ENCODE results near the gene EXD1. TPM values are rescaled to one million over a fixed set of nuclear protein-coding genes. Genes with fewer than 3 reads are reported as not detected.

Gene EXD1
- total and polyA plus RNA-seq, 2 of the 13 experiments (the other 11 are each of a cell fraction or from before 2014, with no cell fraction given): not detected

DNA sequence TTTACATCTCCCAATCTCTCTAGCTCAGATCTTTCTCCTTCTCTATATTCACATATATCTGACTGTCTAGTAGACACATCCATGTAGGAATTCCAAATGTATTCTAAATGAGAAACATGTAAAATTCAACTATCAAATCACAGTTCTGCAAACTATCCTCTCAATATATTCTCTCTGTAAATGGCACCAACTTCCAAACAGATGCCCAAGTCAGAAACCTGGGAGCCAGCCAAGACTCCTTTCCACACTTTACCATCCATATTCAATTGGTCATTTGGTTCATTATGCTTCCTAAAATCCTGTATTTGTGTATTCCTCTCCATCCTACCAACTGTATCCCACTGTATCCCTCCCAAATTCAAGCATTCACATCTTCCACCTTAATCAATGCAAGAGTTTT, 61.5 kb downstream of the EXD1 start (continued):
- TF ChIP-seq ZNF260 (CRISPR knock-in tag; IDR thresholded peaks at IDR 0.05; ENCODE audit: borderline replicate concordance, low read depth): no peak
- no peak for TF ChIP-seq ZNF749 (CRISPR knock-in tag; IDR thresholded peaks at IDR 0.05; ENCODE audit: borderline replicate concordance)
- no peak for TF ChIP-seq ZFAT (CRISPR knock-in tag; conservative IDR thresholded peaks at IDR 0.05)
- no peak for TF ChIP-seq ARID2 (CRISPR knock-in tag; IDR thresholded peaks at IDR 0.05; ENCODE audit: borderline replicate concordance)
- no peak for TF ChIP-seq PITX1 (CRISPR knock-in tag; IDR thresholded peaks at IDR 0.05)
- no peak for TF ChIP-seq BCL3 (CRISPR knock-in tag; IDR thresholded peaks at IDR 0.05)

DNA sequence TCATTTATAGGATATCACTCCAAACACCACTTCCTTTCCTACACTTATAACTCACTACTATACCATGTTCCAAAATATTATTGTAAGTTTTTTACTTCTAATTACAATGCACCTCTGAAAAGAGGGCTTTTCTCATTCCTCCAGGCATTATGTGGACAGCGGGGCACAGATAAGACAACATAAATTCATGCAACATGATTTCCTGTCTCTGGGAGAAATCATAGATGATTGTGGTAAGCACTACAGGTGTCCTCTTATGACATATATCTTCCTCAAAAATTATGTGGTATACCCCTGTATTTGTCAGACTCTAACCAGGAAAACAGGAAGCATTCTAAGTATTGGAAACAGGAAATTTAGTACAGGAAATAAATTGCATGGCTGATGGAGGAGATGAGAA, 68.8 kb downstream of the EXD1 start:
- Histone ChIP-seq H3K9me3 (ENCODE audit: low read length) (no peaks in the 10 kb centered on the region), H3K27ac (ENCODE audit: extremely low read length, insufficient read depth, low read length) (no peak overlapping the region), H4K20me1 (ENCODE audit: insufficient read depth, low read length) (no peaks in the 10 kb centered on the region), H3K4me1 (ENCODE audit: insufficient read depth, low read length) (no peaks in the 10 kb centered on the region), H3K79me2 (ENCODE audit: insufficient read depth, low read length) (no peaks in the 10 kb centered on the region), H3K27me3 (ENCODE audit: control insufficient read depth in 1 of 2, insufficient read depth in 2 of 2, low read length in 2 of 2) (no peaks in the 10 kb centered on the region; a peak in 1 of 5 replicates), H3K36me3 (replicated peaks in 1 of 2; ENCODE audit: control insufficient read depth in 1 of 2, insufficient read depth in 2 of 2, low read length in 2 of 2) (no peaks in the 10 kb centered on the region), H3K4me3 (replicated peaks in 1 of 3; ENCODE audit: insufficient read depth in 1 of 3, low read depth in 2 of 3, low read length in 3 of 3) (no peak overlapping the region), H3K4me2 (ENCODE audit: low read depth, low read length) (no peak overlapping the region), H2AFZ (ENCODE audit: low read length) (no peak overlapping the region), H3K9ac (ENCODE audit: insufficient read depth, low read depth, low read length) (no peak overlapping the region)
- FAIRE-seq (no peak), DNase-seq (ENCODE audit: low spot score) (no peak), ATAC-seq (no peak)
- no TSS peak for BruUV-seq (replicated peaks)
- in situ Hi-C loops (cut with HindIII; ENCODE audit: extremely low pct_ligation_motif_present, low pct_unique_long_range_greater_than_20kb): no loop called here
- TF ChIP-seq MIXL1 (CRISPR knock-in tag; IDR thresholded peaks at IDR 0.05): no peak
- TF ChIP-seq ATAD3A (CRISPR knock-in tag; IDR thresholded peaks at IDR 0.05): no peak
- no peak for TF ChIP-seq TCF7 (IDR thresholded peaks at IDR 0.05; ENCODE audit: low read depth)
- no peak for TF ChIP-seq WIZ (CRISPR knock-in tag; IDR thresholded peaks at IDR 0.05)
- TF ChIP-seq MLXIP (CRISPR knock-in tag; IDR thresholded peaks at IDR 0.05; ENCODE audit: borderline replicate concordance): no peak
- TF ChIP-seq ZNF792 (CRISPR knock-in tag; IDR thresholded peaks at IDR 0.05): no peak
- no peak for TF ChIP-seq CCAR2 (optimal IDR thresholded peaks at IDR 0.05; ENCODE audit: low read depth, low read length)
- WGBS (ENCODE audit: low lambda C conversion rate): 89% methylated on average over 1 of the region's 1 CpG
- ChIA-PET CTCF (ENCODE audit: low intra/inter-chr PET ratio, low total read pairs) (no interaction called here), POLR2A (no interaction called here)
- intact Hi-C loops (cut with micrococcal nuclease; ENCODE audit: unreplicated experiment): no loop called here

Measured in HepG2 (cell line).